Inflammatory macrophage treated with lipopolysaccharide for 1 hour (primary cell): ENCODE measurements around the gene PEX11G.
"Not testable (repeated sequence)": the region's sequence is repeated elsewhere in the genome, so short reads cannot be mapped to it uniquely, and the experiment has no call there.

Experiments used
- DNase-seq, 2 donors: peaks; one replicate each; pipeline ENCODE4 v3.0.0-alpha.2; 2020 to 2022

The PEX11G gene

GRCh38 chr19:7461841-7462629 lies 26.8 kb downstream of the PEX11G start:
- DNase-seq, result no peak

GRCh38 chr19:7460562-7460966 lies 28.3 kb downstream of the PEX11G start:
- DNase-seq, result no peak

GRCh38 chr19:7459773-7460172 lies 29.1 kb downstream of the PEX11G start:
- DNase-seq, result no peak

- no peak for DNase-seq
Observed at GRCh38 chr19:7458675-7459074, 30.2 kb downstream of the PEX11G start.

GRCh38 chr19:7456964-7457541 lies 31.8 kb downstream of the PEX11G start:
- no peak for DNase-seq

- no peak for DNase-seq
Observed at GRCh38 chr19:7455600-7456296, 33.1 kb downstream of the PEX11G start.

GRCh38 chr19:7454998-7455397 lies 33.8 kb downstream of the PEX11G start:
- DNase-seq, result no peak

GRCh38 chr19:7450243-7451223 lies 38.3 kb downstream of the PEX11G start:
- peak in 1 of 2 donors; percentile 17 for DNase-seq

- DNase-seq, result not testable (repeated sequence)
Observed at GRCh38 chr19:7449391-7450070, 39.3 kb downstream of the PEX11G start.

- DNase-seq, result no peak
Observed at GRCh38 chr19:7447648-7448047, 41.2 kb downstream of the PEX11G start.

- DNase-seq, result no peak
Observed at GRCh38 chr19:7445104-7445503, 43.7 kb downstream of the PEX11G start.

- no peak for DNase-seq
Observed at GRCh38 chr19:7444042-7444441, 44.8 kb downstream of the PEX11G start.

GRCh38 chr19:7442423-7442822 lies 46.4 kb downstream of the PEX11G start:
- no peak for DNase-seq

GRCh38 chr19:7441468-7442146 lies 47.2 kb downstream of the PEX11G start:
- no peak for DNase-seq

GRCh38 chr19:7440188-7440975 lies 48.5 kb downstream of the PEX11G start:
- DNase-seq, result no peak

- DNase-seq, result no peak
Observed at GRCh38 chr19:7435586-7435985, 53.2 kb downstream of the PEX11G start.

- DNase-seq, result no peak
Observed at GRCh38 chr19:7434391-7434790, 54.4 kb downstream of the PEX11G start.

GRCh38 chr19:7433456-7433855 lies 55.4 kb downstream of the PEX11G start:
- DNase-seq, result not testable (repeated sequence)

GRCh38 chr19:7429638-7430282 lies 59.1 kb downstream of the PEX11G start:
- DNase-seq, result no peak

- DNase-seq, result no peak
Observed at GRCh38 chr19:7428651-7429113, 60.2 kb downstream of the PEX11G start.
